Esophagus (tissue), 2 donors: ENCODE data around the gene RNASET2. TPM values are rescaled to one million over a fixed set of nuclear protein-coding genes. Genes with fewer than 3 reads are reported as not detected.

Experiments used
- polyA plus RNA-seq, 2 donors: library from polyadenylated mRNA; stranded (reverse); fragments of 200-250 nt; gene quantifications; one replicate each; pipeline ENCODE4 v1.2.3, GENCODE V29; 2013
- donor health status: healthy with polysubstance abuse.
- donor health status: Bipolar disorder and iron deficiency.

Gene RNASET2
- polyA plus RNA-seq, 2 donors, result 19.7 to 26.8 TPM

Other genes with a start within 250 kb of the RNASET2 start
- gene CEP43, start 42.8 kb upstream of the RNASET2 start, polyA plus RNA-seq, result 1 to 10 TPM; 6.1 to 6.9 TPM
- gene CCR6, start 166.5 kb upstream of the RNASET2 start, polyA plus RNA-seq, result under 1 TPM in 1 of 2 donors, not detected in 1; 0.27 TPM
- not detected for gene GPR31, start 201.4 kb upstream of the RNASET2 start, polyA plus RNA-seq